ENCODE measurements around the gene DACH2.

Gene DACH2

DNA sequence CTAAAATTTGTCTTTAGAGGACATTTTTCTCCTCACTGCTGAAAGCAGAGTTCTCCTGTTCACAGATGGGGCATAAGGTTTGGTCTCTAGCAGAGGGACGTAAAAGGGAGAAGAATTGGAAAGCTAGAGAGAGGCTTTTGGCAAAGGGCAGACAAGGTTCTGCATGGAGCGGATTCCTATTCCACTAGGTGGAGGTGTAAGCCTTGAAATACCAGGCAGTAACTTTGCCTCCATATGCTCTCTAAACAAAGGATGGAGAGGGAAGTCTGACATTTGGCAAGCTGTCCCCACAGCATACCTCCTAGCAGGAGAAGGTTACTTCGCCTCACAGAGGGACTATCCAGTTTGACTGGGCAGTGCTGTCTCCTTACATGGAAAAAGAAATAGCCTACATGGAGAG lies 174.7 kb downstream of the DACH2 start:
- DNase-seq (ENCODE audit: low read depth) = no peak

- no peak for DNase-seq (ENCODE audit: low read depth)
Observed at GRCh38 chrX:86329174-86329573, 180.9 kb downstream of the DACH2 start.

DNA sequence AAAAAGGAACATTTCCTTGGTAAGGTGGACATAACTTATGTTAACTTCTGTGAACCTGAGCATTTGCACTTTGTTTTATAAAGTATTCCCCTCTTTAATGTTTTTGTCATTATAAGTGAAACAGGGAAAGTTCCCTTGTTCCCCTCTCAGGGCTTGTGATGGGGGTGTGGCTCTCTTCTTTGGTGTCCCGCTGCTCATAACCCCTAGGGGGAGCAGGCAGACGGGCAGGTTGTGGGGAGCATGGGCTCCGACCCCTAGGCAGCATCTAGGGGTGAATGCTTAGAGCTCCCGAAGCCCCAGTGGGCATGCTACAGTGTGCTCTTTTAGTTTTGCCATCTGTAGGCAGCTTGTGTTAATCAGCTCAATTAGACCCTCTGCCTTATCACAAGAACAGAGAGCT lies 200.4 kb downstream of the DACH2 start:
- no peak for DNase-seq (ENCODE audit: low read depth)

- DNase-seq (ENCODE audit: low read depth) = no peak
Observed at GRCh38 chrX:86349115-86349514, 200.9 kb downstream of the DACH2 start.

DNA sequence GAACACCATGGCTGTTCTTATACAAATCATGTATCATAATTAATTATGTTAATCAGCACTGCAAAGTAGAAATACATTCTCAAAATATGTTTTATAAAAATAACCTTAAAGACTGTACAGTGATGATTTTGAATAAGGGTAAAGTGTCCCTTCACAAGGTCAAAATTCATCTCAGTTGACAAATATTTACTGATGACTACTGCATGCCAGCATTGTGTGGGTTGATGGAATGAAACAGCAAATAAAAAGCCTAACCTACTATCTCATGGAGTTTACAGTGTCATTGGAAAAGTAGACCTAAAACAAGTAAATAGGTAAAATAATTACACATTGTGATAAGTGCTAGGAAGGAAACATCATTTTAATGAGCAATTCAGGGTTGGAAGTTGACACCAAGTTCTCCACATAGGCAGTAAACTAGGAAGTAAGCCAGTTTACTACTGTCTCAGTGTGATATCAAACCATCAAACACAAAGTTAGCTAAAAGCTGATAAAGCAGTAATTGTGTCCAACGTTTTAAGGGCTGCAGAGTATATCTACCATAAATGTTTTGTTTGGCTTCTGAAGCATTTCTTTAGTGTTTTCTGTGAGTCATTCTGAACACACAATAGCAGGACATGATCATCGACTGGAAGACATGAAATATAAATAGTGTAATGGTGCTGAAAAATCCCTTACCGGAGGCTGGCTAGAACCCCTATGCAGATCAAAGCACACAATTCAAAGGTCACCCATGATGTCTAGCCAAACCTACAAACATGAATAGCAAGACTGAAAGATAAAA lies 221.8 kb downstream of the DACH2 start:
- DNase-seq (ENCODE audit: low read depth) = no peak

GRCh38 chrX:86370927-86371326 lies 222.7 kb downstream of the DACH2 start:
- no peak for DNase-seq (ENCODE audit: low read depth)

DNA sequence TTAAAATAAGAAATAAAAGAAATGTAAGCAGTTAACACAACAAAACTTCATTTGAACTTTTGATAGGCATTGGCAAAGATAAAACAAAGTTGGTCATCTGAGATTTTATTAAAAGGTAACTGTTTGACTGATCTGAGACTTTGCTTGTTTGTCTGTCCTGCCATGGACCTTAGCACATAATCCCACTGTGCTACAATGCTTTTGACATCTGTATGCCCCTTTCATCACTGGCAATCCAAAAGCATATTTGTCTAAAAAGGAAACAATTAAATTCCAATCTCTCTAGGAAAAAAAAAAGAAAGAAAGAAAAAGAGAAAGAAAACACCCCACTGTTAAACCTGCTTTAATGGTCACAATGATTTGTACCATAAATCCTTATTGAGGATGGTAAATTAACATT lies 231.0 kb downstream of the DACH2 start:
- no peak for DNase-seq (ENCODE audit: low read depth)

DNA sequence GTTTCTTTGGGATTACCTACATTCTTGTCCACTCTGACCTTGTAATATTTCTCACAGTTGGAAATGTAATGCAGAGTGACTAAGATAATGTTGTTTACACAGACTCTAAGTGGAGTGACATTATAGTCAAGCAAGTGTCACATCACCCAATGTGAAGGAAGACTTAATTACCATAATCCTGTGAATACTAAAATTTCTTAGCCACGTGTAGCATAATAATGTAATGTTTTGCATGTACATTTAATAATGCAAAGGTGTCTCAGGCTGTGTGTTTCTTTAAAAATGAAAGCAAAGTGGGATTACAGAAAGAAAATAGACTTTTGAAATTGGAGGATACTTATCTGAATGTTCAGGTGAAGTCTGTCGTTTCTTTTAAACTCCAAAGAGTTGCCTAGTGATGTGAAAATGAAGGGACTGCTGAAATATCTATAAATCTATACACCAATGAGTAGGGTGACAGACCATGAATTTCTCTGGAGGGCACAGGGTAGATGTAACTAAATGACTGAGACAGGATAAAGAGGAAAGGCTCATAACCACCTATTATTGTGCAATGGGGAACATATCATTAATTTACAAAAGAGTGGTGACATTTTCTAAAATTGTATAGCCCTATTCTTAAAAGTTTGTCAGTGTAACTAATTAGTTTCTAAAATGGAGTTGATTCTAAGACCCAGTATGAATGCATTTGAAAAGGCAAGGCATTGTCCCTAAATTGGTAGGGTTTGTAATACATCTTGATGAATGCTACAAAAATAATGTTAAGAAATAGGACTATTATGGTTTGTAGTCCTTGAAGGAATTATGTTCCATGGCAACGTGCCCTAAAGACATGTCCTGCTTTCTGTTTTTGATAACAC lies 235.7 kb downstream of the DACH2 start:
- DNase-seq (ENCODE audit: low read depth) = no peak

DNA sequence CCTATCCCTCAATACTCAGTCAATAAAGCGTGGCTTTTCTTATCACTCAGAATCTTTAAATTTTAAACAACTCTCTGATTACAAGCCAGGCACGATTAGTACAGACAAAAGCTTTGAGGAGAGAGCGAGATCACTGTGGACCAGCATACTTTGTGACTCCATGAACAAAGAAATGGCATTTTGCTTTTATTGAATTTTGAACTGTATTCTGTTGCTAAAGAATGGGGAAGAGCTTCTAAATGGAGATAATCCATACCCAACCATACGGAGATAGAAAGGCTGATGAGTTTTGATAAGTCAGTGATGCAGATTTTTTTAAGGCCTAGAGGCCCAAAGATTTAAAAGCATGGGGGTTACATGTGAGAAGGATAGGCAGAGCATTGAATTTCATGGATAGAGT lies 259.1 kb downstream of the DACH2 start:
- no peak for DNase-seq (ENCODE audit: low read depth)

- DNase-seq (ENCODE audit: low read depth) = no peak
Observed at GRCh38 chrX:86421771-86422170, 273.5 kb downstream of the DACH2 start.

DNA sequence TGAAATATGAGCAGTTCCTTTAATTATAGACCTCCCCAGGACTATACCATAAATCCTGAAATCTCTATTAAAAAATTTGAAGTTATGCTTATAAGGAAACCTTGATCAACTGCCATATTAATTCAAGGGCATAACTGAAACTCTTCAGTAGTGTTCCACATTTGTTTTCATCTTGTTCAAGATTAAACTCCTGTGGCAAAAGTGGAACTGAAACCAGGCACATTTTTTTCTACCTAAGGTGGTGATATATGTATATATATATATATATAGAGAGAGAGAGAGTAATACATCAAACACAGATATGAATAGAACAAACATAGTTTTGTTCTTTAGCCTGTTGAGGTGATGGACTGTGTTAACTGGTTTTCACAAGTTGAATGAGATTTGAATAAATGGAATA lies 287.9 kb downstream of the DACH2 start:
- DNase-seq (ENCODE audit: low read depth) = no peak

- DNase-seq (ENCODE audit: low read depth) = no peak
Observed at GRCh38 chrX:86455495-86455894, 307.2 kb downstream of the DACH2 start.

DNA sequence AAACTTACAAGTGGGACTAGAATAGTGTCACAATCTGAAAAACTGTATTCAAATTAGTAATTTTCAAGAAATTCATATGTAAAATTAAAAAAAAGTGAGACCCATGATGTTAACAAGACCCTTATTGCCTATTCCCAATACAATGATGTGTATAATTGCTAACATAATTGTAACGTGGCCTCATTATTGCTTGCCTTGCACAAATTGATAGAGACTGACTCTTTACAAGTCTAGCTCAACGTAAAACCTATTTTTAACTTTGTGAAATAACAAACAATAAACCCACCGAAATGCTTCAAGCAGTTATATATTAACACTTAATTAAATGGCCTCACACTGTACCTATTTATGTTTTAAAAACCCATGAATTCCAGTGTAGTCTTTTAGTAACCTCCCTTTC lies 312.5 kb downstream of the DACH2 start:
- no peak for DNase-seq (ENCODE audit: low read depth)

DNA sequence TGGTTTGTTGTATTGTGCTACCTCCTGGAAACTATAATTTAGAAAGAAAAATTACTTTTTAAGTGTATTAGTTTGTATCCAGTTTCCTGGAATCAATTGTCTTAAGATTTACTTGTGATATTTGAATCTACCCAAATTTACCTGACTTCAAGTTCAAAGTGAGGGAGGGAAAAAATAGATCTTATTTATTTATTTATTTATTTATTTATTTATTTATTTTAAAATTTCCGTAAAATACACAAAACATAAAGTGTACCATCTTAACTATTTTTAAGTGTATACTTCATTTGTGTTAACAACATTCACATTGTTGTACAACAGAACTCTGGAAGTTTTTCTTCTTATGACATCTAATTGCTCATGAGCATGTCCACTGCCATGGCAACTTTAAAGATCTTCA lies 356.0 kb downstream of the DACH2 start:
- no peak for DNase-seq (ENCODE audit: low read depth)

DNA sequence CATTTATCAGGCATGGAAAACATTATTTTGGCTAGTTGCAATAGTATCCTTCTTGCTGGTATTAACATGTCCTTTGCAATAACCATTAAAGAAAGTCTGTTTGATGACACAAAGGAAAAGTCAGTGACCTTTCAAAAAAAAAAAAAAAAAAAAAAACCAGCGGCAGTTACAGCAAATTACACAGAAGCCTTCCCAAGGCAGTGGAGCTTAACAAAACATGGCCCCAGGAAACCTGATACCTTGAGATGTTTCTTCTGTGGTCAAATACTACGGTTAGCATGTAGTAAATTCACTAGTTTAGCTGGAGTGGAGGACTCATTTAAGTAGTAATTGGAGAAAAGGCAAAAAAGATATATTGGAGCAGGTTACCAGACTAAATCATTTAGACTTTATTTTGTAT lies 359.1 kb downstream of the DACH2 start:
- no peak for DNase-seq (ENCODE audit: low read depth)

- no peak for DNase-seq (ENCODE audit: low read depth)
Observed at GRCh38 chrX:86579777-86580176, 431.5 kb downstream of the DACH2 start.

DNA sequence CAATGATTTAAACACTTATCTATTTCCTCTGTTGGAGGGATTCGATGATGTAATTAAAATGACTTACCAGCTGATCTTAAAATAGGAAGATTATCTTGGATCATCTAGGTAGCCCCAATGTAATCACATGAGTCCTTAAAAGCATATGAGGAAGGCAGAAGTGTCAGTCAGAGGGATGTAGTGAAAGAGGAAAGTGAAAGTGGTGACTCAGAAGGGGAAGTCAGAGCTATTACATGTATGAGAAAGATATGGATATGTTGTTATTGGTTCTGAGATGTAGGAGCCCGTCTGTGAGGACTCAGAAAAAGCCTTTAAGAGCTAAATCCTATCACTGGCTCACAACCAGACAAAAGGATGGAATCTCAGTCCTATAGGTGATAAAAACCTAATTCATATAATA lies 456.4 kb downstream of the DACH2 start:
- DNase-seq (ENCODE audit: low read depth) = no peak

- no peak for DNase-seq (ENCODE audit: low read depth)
Observed at GRCh38 chrX:86696951-86697350, 548.7 kb downstream of the DACH2 start.

DNA sequence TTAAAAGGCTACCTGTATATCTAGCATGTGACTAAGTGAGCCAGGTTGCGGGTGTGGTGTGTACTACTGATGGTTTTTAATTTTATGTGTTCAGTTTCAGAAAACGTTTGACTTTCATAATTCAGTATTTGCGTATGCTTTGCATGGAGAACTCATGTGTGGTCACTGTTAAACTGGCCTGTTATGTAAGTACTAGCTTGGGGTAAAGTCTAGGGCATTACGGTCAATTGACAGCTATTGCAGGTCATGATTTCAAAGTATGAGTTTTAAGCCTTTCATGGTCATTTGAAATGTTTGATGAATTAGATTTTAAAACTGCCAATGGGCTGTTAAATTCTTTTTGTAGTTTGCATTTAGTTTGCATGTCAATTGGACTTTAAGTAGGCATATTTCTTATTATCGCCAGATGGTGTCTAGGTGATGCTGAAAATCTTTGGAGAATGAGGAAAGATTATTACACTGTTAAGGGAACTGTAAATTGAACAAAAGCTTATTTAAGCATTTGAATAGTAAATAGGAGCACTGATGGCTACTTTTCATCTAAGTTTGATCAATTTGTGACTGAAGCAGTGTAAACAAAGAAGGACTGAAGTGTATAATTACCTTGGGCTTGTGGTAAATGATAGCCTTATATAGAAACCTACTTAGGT lies 563.4 kb downstream of the DACH2 start:
- no peak for DNase-seq (ENCODE audit: low read depth)

DNA sequence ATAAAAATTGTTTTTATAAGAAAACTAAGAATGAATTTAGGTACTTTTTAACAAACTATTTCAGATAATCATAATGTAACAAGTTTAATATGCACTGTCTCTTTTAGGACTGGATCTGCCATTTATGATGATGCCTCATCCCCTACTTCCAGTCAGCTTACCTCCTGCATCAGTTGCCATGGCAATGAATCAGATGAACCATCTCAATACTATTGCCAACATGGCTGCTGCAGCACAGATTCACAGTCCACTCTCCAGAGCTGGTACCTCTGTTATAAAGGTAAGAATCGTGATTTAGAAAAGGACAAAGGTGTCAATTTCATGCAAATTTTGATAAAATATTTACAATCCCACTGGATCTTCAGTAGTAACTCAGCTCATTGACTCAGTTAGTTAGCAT lies 566.2 kb downstream of the DACH2 start:
- DNase-seq (ENCODE audit: low read depth) = no peak

DNA sequence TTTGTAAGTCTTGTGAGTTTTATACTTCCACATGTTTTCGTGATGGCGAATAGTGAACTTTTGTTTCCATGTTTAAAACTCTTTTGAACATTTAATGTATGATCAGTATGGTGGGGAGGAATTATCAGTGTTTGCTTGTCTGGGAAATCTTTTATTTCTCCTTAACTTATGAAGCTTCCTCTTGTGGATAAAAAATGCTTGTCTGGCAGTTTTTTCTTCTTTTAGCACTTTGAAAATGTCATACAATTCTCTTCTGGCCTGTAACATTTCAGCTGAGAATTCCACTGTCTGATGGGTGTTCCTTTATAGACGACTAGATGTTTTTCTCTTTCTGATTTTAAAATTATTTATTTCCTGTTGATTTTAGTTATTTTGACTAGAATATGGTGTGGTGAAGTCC lies 576.0 kb downstream of the DACH2 start:
- no peak for DNase-seq (ENCODE audit: low read depth)

DNA sequence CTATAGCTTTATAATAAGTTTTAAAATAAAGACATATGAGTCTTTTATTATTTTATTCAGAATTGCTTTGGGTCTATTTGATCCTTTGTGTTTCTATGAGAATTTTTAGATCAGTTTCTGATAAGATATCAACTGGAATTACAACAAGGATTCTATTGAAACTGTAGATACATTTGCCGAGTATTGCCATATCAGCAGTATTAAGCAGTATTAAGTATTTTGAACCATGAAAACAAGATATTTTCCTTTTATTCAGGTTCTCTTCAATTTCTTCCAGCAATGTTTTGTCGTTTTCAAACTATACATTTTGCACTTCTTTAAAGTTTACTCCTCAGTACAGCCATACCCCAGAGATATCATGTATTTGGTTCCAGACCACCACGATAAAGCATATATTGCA lies 598.8 kb downstream of the DACH2 start:
- DNase-seq (ENCODE audit: low read depth) = no peak

DNA sequence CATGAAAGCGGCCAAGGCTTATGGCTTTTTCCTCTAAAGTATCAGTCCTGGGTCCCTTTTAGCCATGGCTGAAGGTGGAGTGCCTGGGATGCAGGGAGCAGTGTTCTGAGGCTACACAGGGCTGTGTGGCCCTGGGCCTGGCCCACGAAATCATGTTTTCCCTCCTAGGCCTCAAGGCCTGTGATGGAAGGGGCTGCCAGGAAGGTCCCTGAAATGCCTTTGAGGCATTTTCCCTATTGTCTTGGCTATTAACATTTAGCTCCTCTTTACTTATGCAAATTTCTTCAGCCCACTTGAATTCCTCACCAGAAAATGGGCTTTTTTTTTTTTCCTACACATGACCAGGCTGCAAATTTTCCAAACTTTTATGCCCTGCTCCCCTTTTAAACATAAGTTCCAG lies 657.0 kb downstream of the DACH2 start:
- no peak for DNase-seq (ENCODE audit: low read depth)

Measured in stimulated activated CD8-positive, alpha-beta memory T cell treated with anti-CD3 and anti-CD28 coated beads, Interleukin-15, amount 100 ng/mL, for 24 hours (primary cell).